HEK293 (cell line): ENCODE results near the gene TTLL11.
A peak's percentile ranks its signal among the peaks of the same experiment; 100 is the strongest.

ENCODE experiments used
- ATF2 ChIP-seq: fragments of 450-650 bp; formaldehyde crosslinking; IDR thresholded peaks from 2 replicates; pipeline ENCODE4 v1.5.1; 2016; ENCODE audit warnings: missing biosample characterization, missing genetic modification characterization, low read depth
- MZF1 ChIP-seq: fragments of 450-650 bp; formaldehyde crosslinking; IDR thresholded peaks from 2 replicates; pipeline ENCODE4 v1.5.1; 2017; ENCODE audit warnings: missing biosample characterization, missing genetic modification characterization, borderline replicate concordance
- PRDM1 ChIP-seq: fragments of 450-650 bp; formaldehyde crosslinking; IDR thresholded peaks from 2 replicates; pipeline ENCODE4; 2016; ENCODE audit warnings: missing biosample characterization, missing genetic modification characterization
- PRDM10 ChIP-seq: fragments of 450-650 bp; formaldehyde crosslinking; IDR thresholded peaks from 2 replicates; pipeline ENCODE4 v1.5.1; 2016; ENCODE audit warnings: missing biosample characterization, missing genetic modification characterization
- SCRT2 ChIP-seq: fragments of 450-650 bp; formaldehyde crosslinking; IDR thresholded peaks from 2 replicates; pipeline ENCODE4 v1.5.1; 2016; ENCODE audit warnings: missing biosample characterization, missing genetic modification characterization
- TRIM28 ChIP-seq: IDR thresholded peaks from 2 replicates; pipeline ENCODE4 v1.6.1; 2011; ENCODE audit warnings: low read length, control low read depth, borderline replicate concordance
- YY1 ChIP-seq: fragments of 450-650 bp; formaldehyde crosslinking; IDR thresholded peaks from 2 replicates; pipeline ENCODE4 v1.5.1; 2018; ENCODE audit warnings: missing biosample characterization, missing genetic modification characterization
- ZFHX2 ChIP-seq: fragments of 450-650 bp; formaldehyde crosslinking; conservative IDR thresholded peaks from 2 replicates; pipeline ENCODE4 v1.5.1; 2016; ENCODE audit warnings: missing biosample characterization, missing genetic modification characterization
- ZIC2 ChIP-seq: fragments of 450-650 bp; formaldehyde crosslinking; IDR thresholded peaks from 2 replicates; pipeline ENCODE4 v1.5.1; 2016; ENCODE audit warnings: missing biosample characterization, missing genetic modification characterization
- ZNF10 ChIP-seq: fragments of 450-650 bp; formaldehyde crosslinking; IDR thresholded peaks from 2 replicates; pipeline ENCODE4 v1.5.1; 2017; ENCODE audit warnings: missing biosample characterization, missing genetic modification characterization
- ZNF121 ChIP-seq: fragments of 450-650 bp; formaldehyde crosslinking; IDR thresholded peaks from 2 replicates; pipeline ENCODE4 v1.5.1; 2016; ENCODE audit warnings: missing biosample characterization, missing genetic modification characterization
- ZNF169 ChIP-seq: fragments of 450-650 bp; formaldehyde crosslinking; IDR thresholded peaks from 2 replicates; pipeline ENCODE4 v1.5.1; 2016; ENCODE audit warnings: missing biosample characterization, missing genetic modification characterization
- ZNF221 ChIP-seq: fragments of 450-650 bp; formaldehyde crosslinking; IDR thresholded peaks from 2 replicates; pipeline ENCODE4 v1.5.1; 2017; ENCODE audit warnings: missing biosample characterization, missing genetic modification characterization, borderline replicate concordance
- ZNF239 ChIP-seq: fragments of 450-650 bp; formaldehyde crosslinking; IDR thresholded peaks from 2 replicates; pipeline ENCODE4 v1.5.1; 2016; ENCODE audit warnings: missing biosample characterization, missing genetic modification characterization
- ZNF366 ChIP-seq: fragments of 450-650 bp; formaldehyde crosslinking; conservative IDR thresholded peaks from 2 replicates; pipeline ENCODE4 v1.5.1; 2016; ENCODE audit warnings: missing biosample characterization, missing genetic modification characterization
- ZNF423 ChIP-seq: fragments of 450-650 bp; formaldehyde crosslinking; IDR thresholded peaks from 2 replicates; pipeline ENCODE4 v1.5.1; 2016; ENCODE audit warnings: missing biosample characterization, missing genetic modification characterization
- ZNF48 ChIP-seq: fragments of 450-650 bp; formaldehyde crosslinking; IDR thresholded peaks from 2 replicates; pipeline ENCODE4 v1.5.1; 2016; ENCODE audit warnings: missing biosample characterization, missing genetic modification characterization
- ZNF518A ChIP-seq: fragments of 450-650 bp; formaldehyde crosslinking; conservative IDR thresholded peaks from 2 replicates; pipeline ENCODE4 v1.5.1; 2016; ENCODE audit warnings: low read depth, missing biosample characterization, missing genetic modification characterization
- ZNF560 ChIP-seq: fragments of 450-650 bp; formaldehyde crosslinking; IDR thresholded peaks from 2 replicates; pipeline ENCODE4 v1.5.1; 2017; ENCODE audit warnings: missing biosample characterization, missing genetic modification characterization, borderline replicate concordance
- ZNF626 ChIP-seq: fragments of 450-650 bp; sonication (Bioruptor Pico); formaldehyde crosslinking; IDR thresholded peaks from 2 replicates; pipeline ENCODE4 v1.5.1; 2018; ENCODE audit warnings: missing biosample characterization, missing genetic modification characterization, inconsistent platforms
- ZNF660 ChIP-seq: fragments of 450-650 bp; IDR thresholded peaks from 2 replicates; pipeline ENCODE4 v1.5.1; 2018; ENCODE audit warnings: missing biosample characterization, mild to moderate bottlenecking, missing genetic modification characterization
- ZNF677 ChIP-seq: fragments of 450-650 bp; IDR thresholded peaks from 2 replicates; pipeline ENCODE4 v1.5.0; 2018; ENCODE audit warnings: missing biosample characterization, mild to moderate bottlenecking, missing genetic modification characterization, moderate library complexity
- ZSCAN23 ChIP-seq: fragments of 450-650 bp; formaldehyde crosslinking; IDR thresholded peaks from 2 replicates; pipeline ENCODE4 v1.5.1; 2016; ENCODE audit warnings: missing biosample characterization, missing genetic modification characterization
- TF ChIP-seq, protein P1 (sequence below): IDR thresholded peaks from 2 replicates; pipeline ENCODE4 v1.6.1; 2011; ENCODE audit warnings: mild to moderate bottlenecking, low read depth, low read length, borderline replicate concordance
- TF ChIP-seq, protein P2 (sequence below): fragments of 450-650 bp; formaldehyde crosslinking; IDR thresholded peaks from 2 replicates; pipeline ENCODE4 v1.5.1; 2017; ENCODE audit warnings: missing biosample characterization, missing genetic modification characterization
- TF ChIP-seq, protein P3 (sequence below): fragments of 450-650 bp; formaldehyde crosslinking; IDR thresholded peaks from 2 replicates; pipeline ENCODE4 v1.5.1; 2017; ENCODE audit warnings: missing biosample characterization, missing genetic modification characterization

Gene TTLL11

GRCh38 chr9:121976751-121977150 is 116.4 kb downstream of the TTLL11 start (continued):
- TF ChIP-seq ZNF518A (tag by site-specific recombination) (no peak), TRIM28 (no peak), ZNF423 (tag by site-specific recombination) (no peak), SCRT2 (tag by site-specific recombination) (0 out of 2 replicates have a peak, but pooled peaks have one; percentile 21), ZNF677 (tag by site-specific recombination) (no peak), ZNF121 (no peak), ZNF10 (tag by site-specific recombination) (no peak), PRDM1 (tag by site-specific recombination) (peak; percentile 60), ZNF239 (no peak), ZNF366 (tag by site-specific recombination) (peak; percentile 5; the same call in 1 of the 2 replicates), ZNF560 (no peak), ZIC2 (tag by site-specific recombination) (no peak), ZNF221 (tag by site-specific recombination) (no peak), MZF1 (tag by site-specific recombination) (no peak), PRDM10 (tag by site-specific recombination) (no peak), ZNF48 (tag by site-specific recombination) (no peak), ATF2 (tag by site-specific recombination) (peak; percentile 89), ZNF626 (tag by site-specific recombination) (no peak), YY1 (no peak), ZNF169 (no peak), ZSCAN23 (tag by site-specific recombination) (no peak), ZFHX2 (tag by site-specific recombination) (no peak), ZNF660 (tag by site-specific recombination) (0 out of 2 replicates have a peak, but pooled peaks have one; percentile 34)
- TF ChIP-seq, protein P1, sequence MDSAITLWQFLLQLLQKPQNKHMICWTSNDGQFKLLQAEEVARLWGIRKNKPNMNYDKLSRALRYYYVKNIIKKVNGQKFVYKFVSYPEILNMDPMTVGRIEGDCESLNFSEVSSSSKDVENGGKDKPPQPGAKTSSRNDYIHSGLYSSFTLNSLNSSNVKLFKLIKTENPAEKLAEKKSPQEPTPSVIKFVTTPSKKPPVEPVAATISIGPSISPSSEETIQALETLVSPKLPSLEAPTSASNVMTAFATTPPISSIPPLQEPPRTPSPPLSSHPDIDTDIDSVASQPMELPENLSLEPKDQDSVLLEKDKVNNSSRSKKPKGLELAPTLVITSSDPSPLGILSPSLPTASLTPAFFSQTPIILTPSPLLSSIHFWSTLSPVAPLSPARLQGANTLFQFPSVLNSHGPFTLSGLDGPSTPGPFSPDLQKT = no peak
- TF ChIP-seq, protein P2, sequence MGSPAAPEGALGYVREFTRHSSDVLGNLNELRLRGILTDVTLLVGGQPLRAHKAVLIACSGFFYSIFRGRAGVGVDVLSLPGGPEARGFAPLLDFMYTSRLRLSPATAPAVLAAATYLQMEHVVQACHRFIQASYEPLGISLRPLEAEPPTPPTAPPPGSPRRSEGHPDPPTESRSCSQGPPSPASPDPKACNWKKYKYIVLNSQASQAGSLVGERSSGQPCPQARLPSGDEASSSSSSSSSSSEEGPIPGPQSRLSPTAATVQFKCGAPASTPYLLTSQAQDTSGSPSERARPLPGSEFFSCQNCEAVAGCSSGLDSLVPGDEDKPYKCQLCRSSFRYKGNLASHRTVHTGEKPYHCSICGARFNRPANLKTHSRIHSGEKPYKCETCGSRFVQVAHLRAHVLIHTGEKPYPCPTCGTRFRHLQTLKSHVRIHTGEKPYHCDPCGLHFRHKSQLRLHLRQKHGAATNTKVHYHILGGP (tag by site-specific recombination) = no peak
- TF ChIP-seq, protein P3, sequence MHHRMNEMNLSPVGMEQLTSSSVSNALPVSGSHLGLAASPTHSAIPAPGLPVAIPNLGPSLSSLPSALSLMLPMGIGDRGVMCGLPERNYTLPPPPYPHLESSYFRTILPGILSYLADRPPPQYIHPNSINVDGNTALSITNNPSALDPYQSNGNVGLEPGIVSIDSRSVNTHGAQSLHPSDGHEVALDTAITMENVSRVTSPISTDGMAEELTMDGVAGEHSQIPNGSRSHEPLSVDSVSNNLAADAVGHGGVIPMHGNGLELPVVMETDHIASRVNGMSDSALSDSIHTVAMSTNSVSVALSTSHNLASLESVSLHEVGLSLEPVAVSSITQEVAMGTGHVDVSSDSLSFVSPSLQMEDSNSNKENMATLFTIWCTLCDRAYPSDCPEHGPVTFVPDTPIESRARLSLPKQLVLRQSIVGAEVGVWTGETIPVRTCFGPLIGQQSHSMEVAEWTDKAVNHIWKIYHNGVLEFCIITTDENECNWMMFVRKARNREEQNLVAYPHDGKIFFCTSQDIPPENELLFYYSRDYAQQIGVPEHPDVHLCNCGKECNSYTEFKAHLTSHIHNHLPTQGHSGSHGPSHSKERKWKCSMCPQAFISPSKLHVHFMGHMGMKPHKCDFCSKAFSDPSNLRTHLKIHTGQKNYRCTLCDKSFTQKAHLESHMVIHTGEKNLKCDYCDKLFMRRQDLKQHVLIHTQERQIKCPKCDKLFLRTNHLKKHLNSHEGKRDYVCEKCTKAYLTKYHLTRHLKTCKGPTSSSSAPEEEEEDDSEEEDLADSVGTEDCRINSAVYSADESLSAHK (tag by site-specific recombination) = no peak
